Fibroblast of skin of left biceps (primary cell): ENCODE data around the gene DLEC1.

Experiments used
- DNase-seq, 2 experiments: peaks; one replicate each; pipeline ENCODE4 v3.0.0-alpha.2; 2013; ENCODE audit warnings: low read depth in 2 of 2

DLEC1 gene

GRCh38 chr3:38000965-38001455 lies 38.0 kb upstream of the DLEC1 start:
- DNase-seq: no peak

- no peak for DNase-seq
These were observed 37.4 kb upstream of the DLEC1 start for GRCh38 chr3:38001456-38002081.

GRCh38 chr3:38002291-38002876 lies 36.6 kb upstream of the DLEC1 start:
- DNase-seq: no peak

- no peak for DNase-seq
These were observed 36.1 kb upstream of the DLEC1 start for GRCh38 chr3:38002940-38003339.

GRCh38 chr3:38003371-38003816 lies 35.6 kb upstream of the DLEC1 start:
- DNase-seq: no peak

GRCh38 chr3:38003817-38004414 lies 35.1 kb upstream of the DLEC1 start:
- DNase-seq: no peak

GRCh38 chr3:38004415-38005075 lies 34.5 kb upstream of the DLEC1 start:
- DNase-seq: no peak

- DNase-seq: no peak
These were observed 33.7 kb upstream of the DLEC1 start for GRCh38 chr3:38005076-38006020.

- no peak for DNase-seq
These were observed 33.0 kb upstream of the DLEC1 start for GRCh38 chr3:38006031-38006430.

- DNase-seq: no peak
These were observed 32.5 kb upstream of the DLEC1 start for GRCh38 chr3:38006445-38006995.

- no peak for DNase-seq
These were observed 31.3 kb upstream of the DLEC1 start for GRCh38 chr3:38007754-38008090.

- no peak for DNase-seq
These were observed 30.8 kb upstream of the DLEC1 start for GRCh38 chr3:38008191-38008701.

GRCh38 chr3:38008971-38009580 lies 29.9 kb upstream of the DLEC1 start:
- no peak for DNase-seq

GRCh38 chr3:38009807-38010591 lies 29.0 kb upstream of the DLEC1 start:
- no peak for DNase-seq

- no peak for DNase-seq
These were observed 27.9 kb upstream of the DLEC1 start for GRCh38 chr3:38011111-38011510.

- DNase-seq: no peak
These were observed 23.5 kb upstream of the DLEC1 start for GRCh38 chr3:38015485-38015884.

- DNase-seq: no peak
These were observed 23.0 kb upstream of the DLEC1 start for GRCh38 chr3:38015984-38016383.

GRCh38 chr3:38016410-38016809 lies 22.6 kb upstream of the DLEC1 start:
- no peak for DNase-seq

- DNase-seq: no peak
These were observed 22.1 kb upstream of the DLEC1 start for GRCh38 chr3:38016847-38017444.
